ENCODE data around the gene GPR183. TPM values are rescaled to one million over a fixed set of nuclear protein-coding genes. Genes with fewer than 3 reads are reported as not detected.

GPR183 gene
- total RNA-seq, 1 donor from 2014 or later, result 4.9 TPM

- H3K9ac ChIP-seq (ENCODE audit: low read length), result no peak overlapping the region
- H3K79me2 ChIP-seq (ENCODE audit: insufficient read depth, low read length), result no peaks in the 10 kb centered on the region
- H3K9me3 Mint-ChIP-seq (ENCODE audit: unreplicated experiment), result no peaks in the 10 kb centered on the region
- peaks cover 11% of the 10 kb centered on the region for H3K36me3 Mint-ChIP-seq (ENCODE audit: low read depth, unreplicated experiment)
- no peaks in the 10 kb centered on the region for H3K4me1 Mint-ChIP-seq (ENCODE audit: low read depth, unreplicated experiment)
- no peak overlapping the region for H3K4me3 ChIP-seq (ENCODE audit: insufficient read depth, low read depth, low read length)
- no peaks in the 10 kb centered on the region for H3K27me3 ChIP-seq (ENCODE audit: insufficient read depth, low read length)
- H3K27ac ChIP-seq (ENCODE audit: low read depth, low read length), result no peak overlapping the region
- H3K4me1 ChIP-seq (ENCODE audit: insufficient read depth, low read length), result peaks cover 6% of the 10 kb centered on the region
- peaks cover 8% of the 10 kb centered on the region for H4K20me1 ChIP-seq (ENCODE audit: insufficient read depth, low read length)
- no peak for FAIRE-seq
- no peak overlapping the region for H3K4me2 ChIP-seq (ENCODE audit: low read length)
- no peak overlapping the region for H3K27ac Mint-ChIP-seq (ENCODE audit: unreplicated experiment)
- H3K9me3 ChIP-seq (ENCODE audit: insufficient read depth, low read depth, low read length), result no peaks in the 10 kb centered on the region
- H3K36me3 ChIP-seq (ENCODE audit: insufficient read depth, low read length), result no peaks in the 10 kb centered on the region
- H2AFZ ChIP-seq (ENCODE audit: low read depth, low read length), result no peak overlapping the region
- no peaks in the 10 kb centered on the region for H3K27me3 Mint-ChIP-seq (ENCODE audit: low read depth, unreplicated experiment)
- H3K4me3 Mint-ChIP-seq (ENCODE audit: unreplicated experiment), result no peak overlapping the region
- no peak for DNase-seq (ENCODE audit: low read depth)
- TF ChIP-seq, protein P1, sequence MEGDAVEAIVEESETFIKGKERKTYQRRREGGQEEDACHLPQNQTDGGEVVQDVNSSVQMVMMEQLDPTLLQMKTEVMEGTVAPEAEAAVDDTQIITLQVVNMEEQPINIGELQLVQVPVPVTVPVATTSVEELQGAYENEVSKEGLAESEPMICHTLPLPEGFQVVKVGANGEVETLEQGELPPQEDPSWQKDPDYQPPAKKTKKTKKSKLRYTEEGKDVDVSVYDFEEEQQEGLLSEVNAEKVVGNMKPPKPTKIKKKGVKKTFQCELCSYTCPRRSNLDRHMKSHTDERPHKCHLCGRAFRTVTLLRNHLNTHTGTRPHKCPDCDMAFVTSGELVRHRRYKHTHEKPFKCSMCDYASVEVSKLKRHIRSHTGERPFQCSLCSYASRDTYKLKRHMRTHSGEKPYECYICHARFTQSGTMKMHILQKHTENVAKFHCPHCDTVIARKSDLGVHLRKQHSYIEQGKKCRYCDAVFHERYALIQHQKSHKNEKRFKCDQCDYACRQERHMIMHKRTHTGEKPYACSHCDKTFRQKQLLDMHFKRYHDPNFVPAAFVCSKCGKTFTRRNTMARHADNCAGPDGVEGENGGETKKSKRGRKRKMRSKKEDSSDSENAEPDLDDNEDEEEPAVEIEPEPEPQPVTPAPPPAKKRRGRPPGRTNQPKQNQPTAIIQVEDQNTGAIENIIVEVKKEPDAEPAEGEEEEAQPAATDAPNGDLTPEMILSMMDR (IDR thresholded peaks at IDR 0.05; ENCODE audit: insufficient read depth, low read depth, low read length), result no peak
Observed at GRCh38 chr13:99330942-99331341, 23.7 kb upstream of the GPR183 start.

GRCh38 chr13:99329477-99329876 is 22.3 kb upstream of the GPR183 start:
- peaks cover 8% of the 10 kb centered on the region for H4K20me1 ChIP-seq (ENCODE audit: insufficient read depth, low read length)
- Mint-ChIP-seq H3K27ac (ENCODE audit: unreplicated experiment) (no peak overlapping the region), H3K36me3 (ENCODE audit: low read depth, unreplicated experiment) (peaks cover 11% of the 10 kb centered on the region), H3K4me3 (ENCODE audit: unreplicated experiment) (no peak overlapping the region), H3K9me3 (ENCODE audit: unreplicated experiment) (no peaks in the 10 kb centered on the region), H3K27me3 (ENCODE audit: low read depth, unreplicated experiment) (no peaks in the 10 kb centered on the region), H3K4me1 (ENCODE audit: low read depth, unreplicated experiment) (no peaks in the 10 kb centered on the region)
- no peak for TF ChIP-seq EZH2 (IDR thresholded peaks at IDR 0.05; ENCODE audit: insufficient read depth, low read length)
- TF ChIP-seq, protein P1 (IDR thresholded peaks at IDR 0.05; ENCODE audit: insufficient read depth, low read depth, low read length), result no peak
- H3K4me1 ChIP-seq (ENCODE audit: insufficient read depth, low read length), result peaks cover 6% of the 10 kb centered on the region
- FAIRE-seq (no peak), DNase-seq (ENCODE audit: low read depth) (no peak)
- H3K36me3 ChIP-seq (ENCODE audit: insufficient read depth, low read length), result no peaks in the 10 kb centered on the region
- H3K4me3 ChIP-seq (ENCODE audit: insufficient read depth, low read depth, low read length), result no peak overlapping the region
- no peak overlapping the region for H3K4me2 ChIP-seq (ENCODE audit: low read length)
- no peaks in the 10 kb centered on the region for H3K27me3 ChIP-seq (ENCODE audit: insufficient read depth, low read length)
- H3K79me2 ChIP-seq (ENCODE audit: insufficient read depth, low read length), result no peaks in the 10 kb centered on the region
- no peaks in the 10 kb centered on the region for H3K9me3 ChIP-seq (ENCODE audit: insufficient read depth, low read depth, low read length)
- no peak overlapping the region for H3K27ac ChIP-seq (ENCODE audit: low read depth, low read length)
- H2AFZ ChIP-seq (ENCODE audit: low read depth, low read length), result no peak overlapping the region
- H3K9ac ChIP-seq (ENCODE audit: low read length), result no peak overlapping the region

- no peak overlapping the region for H3K27ac Mint-ChIP-seq (ENCODE audit: unreplicated experiment)
- H3K36me3 ChIP-seq (ENCODE audit: insufficient read depth, low read length), result no peaks in the 10 kb centered on the region
- H3K4me1 Mint-ChIP-seq (ENCODE audit: low read depth, unreplicated experiment), result peaks cover 12% of the 10 kb centered on the region
Observed at GRCh38 chr13:99327761-99328160, 20.6 kb upstream of the GPR183 start.

More at GRCh38 chr13:99327761-99328160, 20.6 kb upstream of the GPR183 start:
- Histone ChIP-seq H2AFZ (ENCODE audit: low read depth, low read length) (no peak overlapping the region), H3K27me3 (ENCODE audit: insufficient read depth, low read length) (no peaks in the 10 kb centered on the region), H3K79me2 (ENCODE audit: insufficient read depth, low read length) (no peaks in the 10 kb centered on the region), H3K9ac (ENCODE audit: low read length) (no peak overlapping the region), H3K9me3 (ENCODE audit: insufficient read depth, low read depth, low read length) (no peaks in the 10 kb centered on the region), H4K20me1 (ENCODE audit: insufficient read depth, low read length) (peaks cover 8% of the 10 kb centered on the region), H3K4me3 (ENCODE audit: insufficient read depth, low read depth, low read length) (no peak overlapping the region), H3K4me2 (ENCODE audit: low read length) (no peak overlapping the region), H3K27ac (ENCODE audit: low read depth, low read length) (no peak overlapping the region), H3K4me1 (ENCODE audit: insufficient read depth, low read length) (peaks cover 18% of the 10 kb centered on the region)
- Mint-ChIP-seq H3K36me3 (ENCODE audit: low read depth, unreplicated experiment) (peaks cover 12% of the 10 kb centered on the region), H3K4me3 (ENCODE audit: unreplicated experiment) (no peak overlapping the region), H3K9me3 (ENCODE audit: unreplicated experiment) (no peaks in the 10 kb centered on the region), H3K27me3 (ENCODE audit: low read depth, unreplicated experiment) (no peaks in the 10 kb centered on the region)
- TF ChIP-seq, protein P1 (IDR thresholded peaks at IDR 0.05; ENCODE audit: insufficient read depth, low read depth, low read length), result no peak
- TF ChIP-seq EZH2 (IDR thresholded peaks at IDR 0.05; ENCODE audit: insufficient read depth, low read length), result no peak
- FAIRE-seq, result no peak
- no peak for DNase-seq (ENCODE audit: low read depth)
